ENCODE measurements around the gene TBC1D9B. TPM values are rescaled to one million over a fixed set of nuclear protein-coding genes. Genes with fewer than 3 reads are reported as not detected.
A peak's percentile ranks its signal among the peaks of the same experiment; 100 is the strongest.

The TBC1D9B gene
- total and polyA plus RNA-seq, 2 of the 13 experiments (the other 11 are each of a cell fraction or from before 2014, with no cell fraction given): 35.0 to 50.0 TPM

- no peak for TF ChIP-seq USF2 (IDR thresholded peaks at IDR 0.05; ENCODE audit: low read depth, low read length)
- TF ChIP-seq USF2 (CRISPR knock-in tag; IDR thresholded peaks at IDR 0.05; ENCODE audit: borderline replicate concordance): no peak
- no peak for TF ChIP-seq NONO (IDR thresholded peaks at IDR 0.05)
- TF ChIP-seq NONO (CRISPR knock-in tag; conservative IDR thresholded peaks at IDR 0.05): peak; percentile 34; the same call in 1 of the 2 replicates
- peak; percentile 85 for TF ChIP-seq CAMTA2 (CRISPR knock-in tag; IDR thresholded peaks at IDR 0.05; ENCODE audit: borderline replicate concordance)
- no peak; the same call in 1 of the 2 replicates for TF ChIP-seq ZNF343 (CRISPR knock-in tag; IDR thresholded peaks at IDR 0.05)
- no peak for TF ChIP-seq SMARCC2 (IDR thresholded peaks at IDR 0.05)
- TF ChIP-seq MAFF (IDR thresholded peaks at IDR 0.05; ENCODE audit: low read depth, low read length): peak; percentile 89
- TF ChIP-seq E2F2 (CRISPR knock-in tag; IDR thresholded peaks at IDR 0.05; ENCODE audit: borderline replicate concordance): no peak
- peak; percentile 61 for TF ChIP-seq RARA (CRISPR knock-in tag; IDR thresholded peaks at IDR 0.05)
- no peak for TF ChIP-seq FOXK2 (IDR thresholded peaks at IDR 0.05)
- no peak; the same call in 1 of the 2 replicates for TF ChIP-seq MLXIP (CRISPR knock-in tag; IDR thresholded peaks at IDR 0.05; ENCODE audit: borderline replicate concordance)
- TF ChIP-seq MED13 (CRISPR knock-in tag; IDR thresholded peaks at IDR 0.05): 0 out of 2 replicates have a peak, but pooled peaks have one; percentile 26
- TF ChIP-seq MTF1 (CRISPR knock-in tag; IDR thresholded peaks at IDR 0.05): no peak
- no peak for TF ChIP-seq SYNCRIP (IDR thresholded peaks at IDR 0.05; ENCODE audit: insufficient read depth, low read depth, low read length)
- TF ChIP-seq ADNP (CRISPR knock-in tag; IDR thresholded peaks at IDR 0.05): no peak
- TF ChIP-seq NFE2 (CRISPR knock-in tag; IDR thresholded peaks at IDR 0.05): peak; percentile 80; the same call in 1 of the 2 replicates
- TF ChIP-seq ISX (CRISPR knock-in tag; conservative IDR thresholded peaks at IDR 0.05): no peak
- TF ChIP-seq SMAD3 (CRISPR knock-in tag; IDR thresholded peaks at IDR 0.05): peak; percentile 34; the same call in 1 of the 2 replicates
- TF ChIP-seq ZMAT5 (CRISPR knock-in tag; IDR thresholded peaks at IDR 0.05; ENCODE audit: borderline replicate concordance, low read depth): no peak; the same call in 1 of the 2 replicates
- peak; percentile 76; the same call in 1 of the 2 replicates for TF ChIP-seq ZNF776 (CRISPR knock-in tag; IDR thresholded peaks at IDR 0.05)
- TF ChIP-seq ZEB1 (IDR thresholded peaks at IDR 0.05; ENCODE audit: insufficient replicate concordance, low read depth): no peak
- TF ChIP-seq ELK4 (CRISPR knock-in tag; IDR thresholded peaks at IDR 0.05; ENCODE audit: borderline replicate concordance): no peak
Measured at GRCh38 chr5:179820483-179821297, 87.0 kb downstream of the TBC1D9B start, which contains the start of gene SQSTM1 (continued).

Data from HepG2 (cell line).